ENCODE data around the gene HOXB9. TPM values are rescaled to one million over a fixed set of nuclear protein-coding genes. Genes with fewer than 3 reads are reported as not detected.

Gene HOXB9
- total RNA-seq, 1 experiment from 2014 or later: not detected

GRCh38 chr17:48616717-48617470 is 9.3 kb downstream of the HOXB9 start:
- H2AFZ ChIP-seq (ENCODE audit: low read length): no peak overlapping the region
- Mint-ChIP-seq H3K36me3 (ENCODE audit: insufficient read depth in 1 of 3, low read depth in 3 of 3) (no peaks in the 10 kb centered on the region; a peak in 1 of 7 replicates), H3K4me1 (peaks cover 6 to 26% of the 10 kb centered on the region in 2 experiments), H3K27me3 (ENCODE audit: low read depth) (peaks cover 100% of the 10 kb centered on the region), H3K27ac (no peak overlapping the region), H3K9me3 (peaks cover 5 to 30% of the 10 kb centered on the region in 2 experiments; a peak in 3 of 5 replicates), H3K4me3 (no peak overlapping the region)
- H4K91ac ChIP-seq (ENCODE audit: insufficient read length, low read depth, low read length): no peak overlapping the region
- H3K27ac ChIP-seq (ENCODE audit: insufficient read length, low read depth, low read length): no peak overlapping the region
- no peak overlapping the region for H3K14ac ChIP-seq (ENCODE audit: insufficient read depth, low read length)
- H3K9ac ChIP-seq (ENCODE audit: extremely low read depth, insufficient read length, low read length): no peak overlapping the region
- H3K23me2 ChIP-seq (ENCODE audit: insufficient read length, low read depth, low read length, poor library complexity, severe bottlenecking): no peaks in the 10 kb centered on the region
- no peak overlapping the region for H3T11ph ChIP-seq (ENCODE audit: low read length)
- H3K4ac ChIP-seq (ENCODE audit: low read depth, low read length): no peak overlapping the region
- peaks cover 97% of the 10 kb centered on the region for H3K27me3 ChIP-seq (ENCODE audit: insufficient read depth, low read length)
- no peak for TF ChIP-seq CTCF (conservative IDR thresholded peaks at IDR 0.05)
- no peak overlapping the region for H2BK12ac ChIP-seq (ENCODE audit: insufficient read length, low read depth, low read length)
- H2AK5ac ChIP-seq (ENCODE audit: insufficient read length, low read length): no peak overlapping the region
- no peaks in the 10 kb centered on the region for H3K79me1 ChIP-seq (ENCODE audit: insufficient read depth, low read depth, low read length, poor library complexity, severe bottlenecking)
- no peak overlapping the region for H3K56ac ChIP-seq (ENCODE audit: insufficient read length, low read depth, low read length)
- H4K20me1 ChIP-seq (ENCODE audit: control insufficient read depth, insufficient read depth, insufficient read length): no peaks in the 10 kb centered on the region
- WGBS (ENCODE audit: extremely low coverage, insufficient read length, low lambda C conversion rate): no CpG with 5 or more reads among the region's 15 CpGs
- H3K23ac ChIP-seq (ENCODE audit: insufficient read length, low read depth, low read length): no peak overlapping the region
- no peaks in the 10 kb centered on the region for H3K4me1 ChIP-seq (ENCODE audit: insufficient read depth, low read length)
- no peak overlapping the region for H2BK15ac ChIP-seq (ENCODE audit: low read depth, low read length)
- H3K9me3 ChIP-seq (ENCODE audit: control insufficient read depth, low read depth, low read length): no peaks in the 10 kb centered on the region
- no peak overlapping the region for H4K8ac ChIP-seq (replicated peaks; ENCODE audit: insufficient read length, low read depth, low read length)
- no peak overlapping the region for H2BK5ac ChIP-seq (ENCODE audit: insufficient read length, low read length)
- no peak overlapping the region for H3K18ac ChIP-seq (ENCODE audit: insufficient read length, low read depth, low read length)
- H3K4me2 ChIP-seq (ENCODE audit: insufficient read depth, insufficient read length, low read length): no peak overlapping the region
- H3K79me2 ChIP-seq (ENCODE audit: insufficient read depth, low read length): no peaks in the 10 kb centered on the region
- no peak overlapping the region for H4K5ac ChIP-seq (ENCODE audit: insufficient read length, low read depth, low read length)
- H2BK20ac ChIP-seq (ENCODE audit: low read depth, low read length, poor library complexity, severe bottlenecking): no peak overlapping the region
- no peak overlapping the region for H2BK120ac ChIP-seq (ENCODE audit: low read depth, low read length, poor library complexity, severe bottlenecking)
- no peak for DNase-seq

Data from H9 (cell line).